PFSK-1 (cell line): ENCODE measurements around the gene JAKMIP2.

Experiments used
- FOXP2 ChIP-seq: optimal IDR thresholded peaks from 2 replicates; pipeline ENCODE3; 2011; ENCODE audit warnings: borderline replicate concordance, control low read depth, inconsistent platforms; ENCODE audit not compliant: insufficient read depth; ENCODE audit errors: extremely low read length, extremely low read depth
- POLR2AphosphoS5 ChIP-seq: IDR thresholded peaks from 2 replicates; pipeline ENCODE4 v1.6.1; 2012; ENCODE audit warnings: low read depth, mild to moderate bottlenecking, control low read depth, low read length, moderate library complexity
- SIN3A ChIP-seq: IDR thresholded peaks from 2 replicates; pipeline ENCODE4 v1.6.1; 2012; ENCODE audit warnings: mild to moderate bottlenecking, low read length, moderate library complexity, borderline replicate concordance; ENCODE audit not compliant: insufficient read depth
- TAF1 ChIP-seq: IDR thresholded peaks from 2 replicates; pipeline ENCODE4 v1.6.1; 2012; ENCODE audit warnings: low read length, control low read depth, borderline replicate concordance; ENCODE audit not compliant: insufficient read depth
- TF ChIP-seq, protein P1 (sequence below), 2 experiments: IDR thresholded peaks; 2 replicates each; pipeline versions ENCODE4 v1.6.1 to v1.8.0; 2011 to 2012; ENCODE audit warnings: low read depth in 2 of 2, low read length in 2 of 2, control low read depth in 1 of 2, inconsistent platforms in 1 of 2, mild to moderate bottlenecking in 1 of 2, moderate library complexity in 1 of 2; ENCODE audit not compliant: insufficient read depth in 1 of 2

Gene JAKMIP2

DNA sequence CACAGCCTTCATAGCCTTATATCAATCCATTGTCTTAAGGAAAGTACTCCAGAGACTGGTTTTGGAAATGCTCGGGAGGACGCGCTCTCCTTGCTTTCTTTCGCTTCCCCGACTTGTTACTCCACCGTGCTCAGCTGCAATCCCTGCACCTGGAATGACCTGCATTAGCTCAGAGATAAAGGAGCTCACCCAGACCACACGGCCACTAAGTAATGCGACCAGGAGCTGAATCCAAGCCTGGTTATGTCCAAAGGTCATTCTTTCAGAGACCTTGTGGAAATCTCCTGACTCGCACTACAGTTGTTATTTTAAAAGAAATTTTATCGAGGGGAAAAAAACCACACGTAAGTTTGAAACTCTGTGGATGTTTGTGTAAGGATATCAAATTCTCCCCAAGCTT, 137.3 kb downstream of the JAKMIP2 start:
- no peak for TF ChIP-seq SIN3A
- no peak for TF ChIP-seq POLR2AphosphoS5
- TF ChIP-seq FOXP2, result no peak
- TF ChIP-seq TAF1, result no peak
- TF ChIP-seq, protein P1, sequence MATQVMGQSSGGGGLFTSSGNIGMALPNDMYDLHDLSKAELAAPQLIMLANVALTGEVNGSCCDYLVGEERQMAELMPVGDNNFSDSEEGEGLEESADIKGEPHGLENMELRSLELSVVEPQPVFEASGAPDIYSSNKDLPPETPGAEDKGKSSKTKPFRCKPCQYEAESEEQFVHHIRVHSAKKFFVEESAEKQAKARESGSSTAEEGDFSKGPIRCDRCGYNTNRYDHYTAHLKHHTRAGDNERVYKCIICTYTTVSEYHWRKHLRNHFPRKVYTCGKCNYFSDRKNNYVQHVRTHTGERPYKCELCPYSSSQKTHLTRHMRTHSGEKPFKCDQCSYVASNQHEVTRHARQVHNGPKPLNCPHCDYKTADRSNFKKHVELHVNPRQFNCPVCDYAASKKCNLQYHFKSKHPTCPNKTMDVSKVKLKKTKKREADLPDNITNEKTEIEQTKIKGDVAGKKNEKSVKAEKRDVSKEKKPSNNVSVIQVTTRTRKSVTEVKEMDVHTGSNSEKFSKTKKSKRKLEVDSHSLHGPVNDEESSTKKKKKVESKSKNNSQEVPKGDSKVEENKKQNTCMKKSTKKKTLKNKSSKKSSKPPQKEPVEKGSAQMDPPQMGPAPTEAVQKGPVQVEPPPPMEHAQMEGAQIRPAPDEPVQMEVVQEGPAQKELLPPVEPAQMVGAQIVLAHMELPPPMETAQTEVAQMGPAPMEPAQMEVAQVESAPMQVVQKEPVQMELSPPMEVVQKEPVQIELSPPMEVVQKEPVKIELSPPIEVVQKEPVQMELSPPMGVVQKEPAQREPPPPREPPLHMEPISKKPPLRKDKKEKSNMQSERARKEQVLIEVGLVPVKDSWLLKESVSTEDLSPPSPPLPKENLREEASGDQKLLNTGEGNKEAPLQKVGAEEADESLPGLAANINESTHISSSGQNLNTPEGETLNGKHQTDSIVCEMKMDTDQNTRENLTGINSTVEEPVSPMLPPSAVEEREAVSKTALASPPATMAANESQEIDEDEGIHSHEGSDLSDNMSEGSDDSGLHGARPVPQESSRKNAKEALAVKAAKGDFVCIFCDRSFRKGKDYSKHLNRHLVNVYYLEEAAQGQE (IDR thresholded peaks at IDR 0.05; ENCODE audit: insufficient read depth in 1 of 2, low read depth in 2 of 2, low read length in 2 of 2), result no peak

DNA sequence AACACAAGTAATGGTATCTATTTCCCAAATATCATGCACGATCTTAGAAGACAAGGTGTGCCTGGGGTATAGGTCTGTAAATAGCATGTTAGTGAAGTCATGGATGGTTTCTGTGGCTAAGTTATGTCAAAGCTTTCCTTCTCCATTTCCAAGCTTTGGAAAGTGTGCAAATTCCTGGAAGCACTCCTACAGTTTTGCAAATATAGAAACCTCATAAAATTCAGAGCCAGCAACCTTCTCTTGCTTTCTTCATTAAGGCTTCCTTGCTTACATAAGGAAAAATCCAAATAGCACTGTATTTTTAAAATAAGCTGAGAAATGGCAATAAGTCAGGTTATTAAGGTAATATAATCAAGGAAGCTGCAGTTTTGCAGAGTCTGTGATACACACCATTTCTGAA, 138.1 kb downstream of the JAKMIP2 start:
- TF ChIP-seq FOXP2 (no peak), TAF1 (no peak), POLR2AphosphoS5 (no peak), SIN3A (no peak)
- TF ChIP-seq, protein P1 (IDR thresholded peaks at IDR 0.05; ENCODE audit: insufficient read depth in 1 of 2, low read depth in 2 of 2, low read length in 2 of 2), result no peak

DNA sequence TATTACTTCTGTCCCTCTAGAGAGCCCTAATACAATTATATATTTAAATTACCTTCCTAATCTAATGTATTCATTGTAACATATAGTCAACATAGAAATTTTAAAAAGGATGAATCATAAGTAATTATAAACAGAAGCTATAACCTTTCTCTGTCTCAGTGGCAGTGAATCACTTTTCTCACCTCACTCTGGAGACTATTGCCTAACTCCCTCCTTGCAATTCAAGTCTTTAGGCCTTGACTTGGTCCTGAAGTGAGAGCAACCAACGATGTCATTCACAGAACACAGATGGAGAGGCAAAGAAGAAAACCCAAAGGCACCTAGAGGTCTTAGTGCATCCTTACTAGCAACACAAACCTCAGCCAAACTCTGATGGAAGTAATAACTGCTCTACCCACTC, 139.4 kb downstream of the JAKMIP2 start:
- no peak for TF ChIP-seq FOXP2
- no peak for TF ChIP-seq POLR2AphosphoS5
- no peak for TF ChIP-seq SIN3A
- no peak for TF ChIP-seq TAF1
- TF ChIP-seq, protein P1 (IDR thresholded peaks at IDR 0.05; ENCODE audit: insufficient read depth in 1 of 2, low read depth in 2 of 2, low read length in 2 of 2), result no peak

DNA sequence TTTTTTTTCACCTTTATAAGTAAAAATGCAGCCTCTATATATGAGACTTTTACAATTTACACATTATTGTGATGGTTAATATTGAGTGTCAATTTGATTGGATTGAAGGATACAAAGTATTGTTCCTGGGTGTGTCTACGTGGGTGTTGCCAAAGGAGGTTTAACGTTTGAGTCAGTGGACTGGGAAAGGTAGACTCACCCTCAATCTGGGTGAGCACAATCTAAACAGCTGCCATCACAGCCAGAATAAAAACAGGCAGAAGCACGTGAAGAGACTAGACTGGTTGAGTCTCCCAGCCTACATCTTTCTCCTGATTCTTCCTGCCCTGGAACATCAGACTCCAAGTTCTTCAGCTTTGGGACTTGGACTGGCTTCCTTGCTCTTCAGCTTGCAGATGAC, 139.9 kb downstream of the JAKMIP2 start:
- TF ChIP-seq POLR2AphosphoS5, result no peak
- TF ChIP-seq, protein P1 (IDR thresholded peaks at IDR 0.05; ENCODE audit: insufficient read depth in 1 of 2, low read depth in 2 of 2, low read length in 2 of 2), result no peak
- no peak for TF ChIP-seq FOXP2
- no peak for TF ChIP-seq TAF1
- no peak for TF ChIP-seq SIN3A

DNA sequence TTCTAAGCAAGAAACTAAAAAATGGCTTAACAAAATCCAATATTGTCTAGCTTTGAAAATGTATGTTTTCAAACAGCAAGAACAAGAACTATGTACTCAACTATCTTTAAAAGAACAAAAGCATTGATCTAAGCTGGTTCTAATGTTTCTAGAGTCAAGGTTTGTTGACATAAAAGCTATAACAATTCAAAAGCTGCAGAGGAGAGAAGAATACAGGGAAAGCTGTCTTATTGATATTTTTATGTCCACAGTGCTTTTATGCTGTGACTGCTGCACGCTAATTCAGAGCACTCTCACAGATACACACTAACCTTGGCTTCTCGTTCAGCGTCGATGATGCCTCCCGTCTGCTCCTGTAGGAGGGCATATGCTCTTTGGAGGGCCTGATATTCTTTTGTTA, 143.2 kb downstream of the JAKMIP2 start:
- TF ChIP-seq POLR2AphosphoS5 (no peak), SIN3A (no peak), TAF1 (no peak), FOXP2 (no peak)
- TF ChIP-seq, protein P1 (IDR thresholded peaks at IDR 0.05; ENCODE audit: insufficient read depth in 1 of 2, low read depth in 2 of 2, low read length in 2 of 2), result no peak
